Middle frontal gyrus (tissue), 1 donor: ENCODE data around the gene C1QTNF4.
"Not testable (repeated sequence)": the region's sequence is repeated elsewhere in the genome, so short reads cannot be mapped to it uniquely, and the experiment has no call there.

Source experiments
- DNase-seq: peaks from one replicate; pipeline ENCODE4 v3.0.0-alpha.2; 2015; ENCODE audit warnings: low spot score; ENCODE audit errors: extremely low spot score

Gene C1QTNF4

DNA sequence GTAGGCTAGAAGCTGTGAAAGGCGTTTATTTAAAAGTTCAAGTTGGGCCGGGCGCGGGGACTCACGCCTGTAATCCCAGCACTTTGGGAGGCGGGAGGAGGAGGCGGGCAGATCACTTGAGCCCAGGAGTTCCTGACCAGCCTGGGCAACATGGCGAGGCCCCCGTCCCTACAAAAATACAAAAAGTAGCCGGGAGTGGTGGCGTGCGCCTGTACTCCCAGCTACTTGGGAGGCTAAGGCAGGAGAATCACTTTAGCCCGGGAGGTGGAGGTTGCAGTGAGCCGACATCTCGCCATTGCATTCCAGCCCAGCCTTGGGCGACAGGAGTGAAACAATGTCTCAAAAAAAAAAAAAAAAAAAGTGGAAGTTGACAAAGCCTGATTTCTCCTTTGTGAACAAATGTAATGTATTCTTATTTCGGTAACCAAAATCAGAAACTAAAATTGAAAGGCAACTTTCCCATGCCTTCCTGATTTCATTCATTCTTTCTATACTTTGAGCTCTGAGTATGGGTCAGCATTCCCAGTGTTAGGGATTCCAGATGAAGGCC, 28.0 kb downstream of the C1QTNF4 start:
- DNase-seq = no peak

DNA sequence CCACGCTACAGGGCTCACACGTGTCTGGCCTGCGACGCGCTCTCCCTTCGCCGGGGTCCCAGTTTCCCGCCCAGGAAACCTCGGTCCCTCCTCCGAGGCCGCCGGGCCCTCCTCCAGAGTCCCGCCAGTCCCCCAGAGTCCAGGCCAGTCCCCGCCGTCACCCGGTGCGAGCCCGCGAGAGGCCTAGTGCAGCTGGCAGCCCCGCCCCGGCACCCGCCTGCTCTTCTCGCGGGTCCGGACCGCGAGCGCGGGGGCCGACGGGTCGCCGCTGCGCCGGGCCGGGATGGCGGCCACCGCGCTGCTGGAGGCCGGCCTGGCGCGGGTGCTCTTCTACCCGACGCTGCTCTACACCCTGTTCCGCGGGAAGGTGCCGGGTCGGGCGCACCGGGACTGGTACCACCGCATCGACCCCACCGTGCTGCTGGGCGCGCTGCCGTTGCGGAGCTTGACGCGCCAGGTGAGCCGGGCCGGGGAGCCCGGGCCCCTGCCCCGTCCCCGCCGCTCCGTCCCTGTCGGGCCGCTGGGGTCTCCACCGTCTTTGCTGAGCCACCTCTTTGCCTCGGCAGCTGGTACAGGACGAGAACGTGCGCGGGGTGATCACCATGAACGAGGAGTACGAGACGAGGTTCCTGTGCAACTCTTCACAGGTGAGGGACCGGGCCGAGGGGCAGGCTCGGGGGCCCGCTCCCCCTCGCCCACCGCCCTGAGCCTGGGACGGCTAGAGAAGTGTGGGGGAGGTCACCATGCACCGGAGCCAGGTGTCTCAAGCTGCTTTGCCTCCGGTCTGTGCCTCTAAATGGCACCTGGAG, 28.7 kb downstream of the C1QTNF4 start, which contains the start of gene PTPMT1:
Gene PTPMT1 (plus strand): TSS at position 260 of the 809 bp plus-strand sequence. CDS start 24 bp downstream, at position 284.
- no peak for DNase-seq

DNA sequence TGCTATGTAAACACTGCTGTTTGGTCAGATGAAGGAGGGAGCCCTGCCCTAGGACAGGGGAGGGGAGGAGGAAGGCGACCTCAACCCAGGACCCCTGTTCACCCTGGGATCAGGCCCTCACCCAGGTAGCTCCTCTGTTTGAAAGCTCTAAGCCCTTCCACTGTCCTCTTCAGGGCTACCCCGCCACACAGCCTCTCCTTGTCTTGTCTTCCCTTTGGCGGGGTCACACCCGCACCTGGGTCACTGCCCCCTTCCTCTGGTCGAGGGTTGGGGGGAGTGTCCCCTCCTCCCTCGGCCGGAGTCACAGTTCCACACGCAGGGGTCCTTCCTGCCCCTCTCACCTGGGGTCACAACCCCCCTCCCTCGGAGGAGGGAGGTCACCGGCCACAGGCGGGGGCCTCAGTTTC, 29.3 kb downstream of the C1QTNF4 start:
- no peak for DNase-seq

DNA sequence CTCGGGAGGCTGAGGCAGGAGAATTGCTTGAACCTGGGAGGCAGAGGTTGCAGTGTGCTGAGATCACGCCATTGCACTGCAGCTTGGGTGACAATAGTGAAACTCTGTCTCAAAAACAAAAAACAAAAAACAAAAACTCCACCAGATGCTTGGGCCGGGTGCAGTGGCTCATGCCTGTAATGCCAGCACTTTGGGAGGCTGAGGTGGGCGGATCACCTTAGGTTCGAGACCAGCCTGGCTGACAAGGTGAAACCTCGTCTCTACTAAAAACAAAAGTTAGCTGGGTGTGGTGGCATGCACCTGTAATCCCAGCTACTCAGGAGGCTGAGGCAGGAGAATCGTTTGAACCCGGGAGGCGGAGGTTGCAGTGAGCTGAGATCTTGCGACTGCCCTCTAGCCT, 29.8 kb downstream of the C1QTNF4 start:
- DNase-seq = not testable (repeated sequence)

DNA sequence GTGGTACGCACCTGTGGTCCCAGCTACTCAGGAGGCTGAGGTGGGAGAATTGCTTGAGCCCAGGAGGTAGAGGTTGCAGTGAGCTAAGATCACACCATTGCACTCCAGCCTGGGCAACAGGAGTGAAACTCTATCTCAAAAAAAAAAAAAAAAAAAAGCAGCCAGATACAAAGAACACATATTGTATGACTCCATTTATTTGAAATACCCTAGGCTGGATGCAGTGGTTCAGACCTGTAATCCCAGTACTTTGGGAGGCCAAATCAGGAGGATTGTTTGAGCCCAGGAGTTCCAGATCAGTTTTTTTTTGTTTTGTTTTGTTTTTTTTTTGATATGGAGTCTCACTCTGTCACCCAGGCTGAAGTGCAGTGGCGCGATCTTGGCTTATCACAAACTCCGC, 31.8 kb downstream of the C1QTNF4 start:
- DNase-seq = not testable (repeated sequence)

DNA sequence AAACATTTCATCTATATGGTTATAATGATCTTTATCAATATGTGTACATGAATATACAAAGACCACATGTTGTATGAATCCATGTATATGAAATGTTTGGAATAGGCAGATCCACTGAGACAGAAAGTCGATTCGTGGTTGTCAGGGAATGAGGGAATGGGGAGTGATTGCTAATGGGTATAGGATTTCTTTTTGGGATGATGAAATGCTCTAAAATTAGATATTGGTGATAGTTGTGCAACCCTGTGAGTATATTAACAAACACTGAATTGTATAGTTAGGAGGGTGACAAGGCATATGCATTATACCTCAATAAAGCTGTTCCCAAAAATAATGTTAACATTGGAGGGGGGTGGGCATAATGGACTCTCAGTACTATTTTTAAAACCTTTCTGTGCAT, 33.8 kb downstream of the C1QTNF4 start:
- DNase-seq = no peak

DNA sequence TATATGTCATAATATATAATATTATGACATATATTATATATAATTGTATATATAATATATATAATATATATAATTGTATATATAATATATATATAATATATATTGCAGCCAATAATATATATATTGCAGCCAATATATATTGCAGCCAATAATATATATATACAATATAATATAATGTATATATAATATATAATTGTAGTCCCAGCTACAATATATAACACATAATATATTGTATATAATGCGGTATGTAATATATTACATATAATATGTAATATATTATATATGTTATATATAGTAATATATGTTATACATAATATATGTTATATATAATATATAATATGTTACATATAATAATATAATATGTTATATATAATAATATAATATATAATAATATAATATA, 35.5 kb downstream of the C1QTNF4 start:
- DNase-seq = no peak

DNA sequence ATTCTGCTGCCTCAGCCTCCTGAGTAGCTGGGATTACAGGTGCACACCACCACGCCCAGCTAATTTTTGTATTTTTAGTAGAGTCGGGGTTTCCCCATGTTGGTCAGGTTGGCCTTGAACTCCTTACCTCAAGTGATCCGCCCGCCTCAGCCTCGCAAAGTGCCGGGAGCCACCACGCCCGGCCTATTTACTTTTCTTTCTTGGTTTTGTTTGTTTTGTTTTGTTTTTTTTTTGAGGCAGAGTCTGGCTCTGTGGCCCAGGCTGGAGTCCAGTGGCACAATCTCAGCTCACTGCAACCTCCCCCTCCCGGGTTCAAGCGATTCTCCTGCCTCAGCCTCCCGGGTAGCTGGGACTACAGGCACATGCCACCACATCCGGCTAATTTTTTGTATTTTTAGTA, 37.2 kb downstream of the C1QTNF4 start:
- DNase-seq = not testable (repeated sequence)

DNA sequence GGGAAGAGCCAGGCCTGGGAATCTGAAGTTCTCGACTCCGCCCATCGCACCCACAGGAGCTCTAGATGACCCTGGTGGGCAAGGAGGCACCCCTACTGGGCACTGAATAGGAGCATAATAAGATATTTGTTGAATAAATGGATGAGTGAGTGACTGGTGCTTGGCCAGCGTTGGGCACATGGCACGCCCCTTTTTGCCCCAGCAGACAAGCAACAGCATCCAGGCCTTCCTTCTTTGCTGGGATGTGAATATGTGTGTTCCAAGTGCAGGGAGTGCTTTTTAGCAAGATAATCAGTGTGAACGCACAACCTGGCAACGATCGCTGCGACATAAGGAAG, 40.8 kb downstream of the C1QTNF4 start:
- no peak for DNase-seq

DNA sequence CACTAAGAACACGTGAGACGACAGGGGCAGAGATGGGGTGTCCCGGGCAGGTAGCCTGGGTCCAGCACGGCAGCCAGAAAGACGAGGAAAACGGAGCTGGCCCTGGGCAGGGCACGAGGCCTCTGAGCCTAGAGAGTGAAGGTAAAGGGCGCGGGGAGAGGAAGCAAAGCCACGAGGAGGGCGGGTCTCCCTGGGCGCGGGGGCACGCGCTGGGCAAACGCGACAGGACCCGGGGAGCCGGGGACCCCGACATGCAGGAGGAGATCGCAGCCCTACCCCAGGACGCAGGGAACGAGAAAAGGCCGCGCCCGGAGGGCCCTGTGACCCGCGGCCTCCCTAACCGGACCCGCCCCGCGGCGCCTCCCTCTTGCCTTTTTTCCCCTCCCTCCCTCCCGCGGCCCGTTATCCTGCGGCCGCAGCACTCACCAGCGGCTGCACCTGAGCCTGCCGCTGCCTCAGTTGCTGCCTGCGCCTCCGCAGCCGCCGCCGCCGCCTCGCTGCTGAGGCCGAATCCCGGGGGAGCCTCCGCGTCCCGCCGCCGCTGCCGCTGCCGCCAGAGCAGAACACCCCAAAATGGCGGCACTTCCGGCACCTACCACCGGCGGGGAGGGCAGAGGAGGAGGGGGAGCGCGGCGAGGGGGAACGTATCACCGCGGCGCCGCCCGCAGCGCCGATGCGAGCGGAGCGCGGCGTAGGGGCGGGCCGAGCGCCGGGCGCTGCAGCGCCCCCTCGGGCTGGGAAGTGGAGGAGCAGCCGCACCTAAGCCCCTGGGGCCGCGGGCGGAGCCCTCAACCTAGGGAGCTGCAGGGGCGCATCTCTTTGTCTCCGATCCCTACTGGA, 41.4 kb downstream of the C1QTNF4 start, which contains the start of gene CELF1:
Gene CELF1 (minus strand): TSS at position 567 of the 840 bp plus-strand sequence. CDS start 53,609 bp downstream, outside the sequence.
- peak; percentile 85 for DNase-seq

DNA sequence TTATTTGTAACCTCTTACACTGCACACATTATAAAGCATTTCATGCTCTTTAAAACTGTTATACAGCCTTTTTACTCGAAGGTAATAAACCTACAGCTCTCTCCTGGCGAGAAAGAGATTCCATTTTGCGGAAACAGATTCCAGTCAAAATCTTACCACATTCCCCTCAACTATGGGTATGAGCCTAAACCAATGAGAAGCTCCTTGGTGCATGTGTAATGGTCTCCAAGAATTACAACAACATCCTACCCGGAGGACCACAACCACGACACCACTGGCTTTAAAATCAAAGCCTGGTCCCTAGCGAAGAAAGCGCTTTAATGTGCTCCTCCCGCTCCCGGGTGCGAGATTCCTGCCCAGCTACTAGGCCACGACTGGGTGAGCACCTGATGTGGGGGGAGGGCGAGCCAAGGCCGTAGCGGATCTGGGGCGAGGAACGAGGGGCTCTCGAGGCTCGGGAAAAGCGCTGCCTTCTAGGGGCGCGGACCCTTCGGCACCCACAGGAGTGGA, 42.1 kb downstream of the C1QTNF4 start:
- DNase-seq = no peak

DNA sequence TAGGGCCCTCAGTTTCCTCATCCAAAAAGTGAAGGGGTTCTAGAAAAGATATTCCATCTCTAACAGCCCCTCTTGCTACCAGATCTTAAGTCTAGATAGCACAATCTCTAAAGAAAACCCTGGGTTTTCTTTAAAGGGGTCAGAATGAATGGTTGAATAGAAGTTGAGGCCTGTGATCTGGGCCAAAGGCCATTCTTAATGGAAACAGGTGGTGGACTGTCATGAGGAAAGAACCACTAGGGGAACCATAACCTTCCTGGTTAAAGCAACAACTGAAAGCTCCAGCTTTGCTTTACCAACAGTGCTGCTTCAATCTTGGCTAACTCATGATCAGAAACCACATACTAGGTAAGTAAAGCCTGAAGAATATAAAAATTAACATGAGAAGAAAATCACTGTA, 43.1 kb downstream of the C1QTNF4 start:
- DNase-seq = no peak

DNA sequence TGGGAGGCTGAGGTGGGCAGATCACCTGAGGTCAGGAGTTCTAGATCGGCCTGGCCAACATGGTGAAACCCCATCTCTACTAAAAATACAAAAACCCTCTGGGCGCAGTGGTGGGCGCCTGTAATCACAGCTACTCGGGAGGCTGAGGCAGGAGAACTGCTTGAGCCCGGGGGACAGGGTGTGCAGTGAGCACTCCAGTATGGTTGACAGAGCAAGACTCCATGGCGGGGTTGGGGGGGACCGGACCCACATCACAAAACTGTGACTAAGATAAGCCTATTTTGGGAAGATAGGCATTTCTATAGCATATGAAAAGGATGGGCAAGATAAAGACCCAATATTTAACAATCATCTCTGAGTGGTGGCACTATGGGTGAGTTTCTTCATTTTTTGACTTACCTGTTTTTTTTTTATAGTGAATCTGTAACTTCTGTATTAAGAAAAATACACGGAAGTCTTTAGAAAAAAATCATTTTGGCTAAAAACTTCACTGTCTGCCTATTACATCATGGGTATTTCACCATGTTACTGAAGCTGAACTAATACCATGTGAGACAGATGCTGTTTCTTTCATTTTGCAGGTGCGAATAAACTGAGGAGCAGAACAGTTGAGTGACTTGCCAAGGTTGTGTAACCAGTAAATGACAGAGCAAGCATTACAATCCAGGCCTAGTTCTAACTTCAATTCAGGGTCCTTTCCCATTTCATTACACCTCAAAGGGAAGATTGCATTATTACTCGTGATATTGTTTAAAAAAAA, 43.7 kb downstream of the C1QTNF4 start:
- DNase-seq = no peak

DNA sequence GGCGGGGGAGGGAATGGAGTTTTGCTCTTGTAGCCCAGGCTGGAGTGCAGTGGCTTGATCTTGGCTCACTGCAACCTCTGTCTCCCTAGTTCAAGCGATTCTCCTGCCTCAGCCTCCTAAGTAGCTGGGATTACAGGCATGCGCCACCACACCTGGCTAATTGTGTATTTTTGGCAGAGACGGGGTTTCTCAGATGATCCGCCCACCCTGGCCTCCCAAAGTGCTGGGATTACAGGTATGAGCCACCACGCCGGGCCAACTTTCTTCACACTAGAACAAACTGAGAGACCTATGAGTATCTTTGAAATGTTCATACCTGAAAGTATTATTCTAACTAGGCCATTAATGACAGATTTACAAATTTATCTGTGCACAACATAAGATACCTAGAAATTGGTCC, 47.9 kb downstream of the C1QTNF4 start:
- DNase-seq = not testable (repeated sequence)

DNA sequence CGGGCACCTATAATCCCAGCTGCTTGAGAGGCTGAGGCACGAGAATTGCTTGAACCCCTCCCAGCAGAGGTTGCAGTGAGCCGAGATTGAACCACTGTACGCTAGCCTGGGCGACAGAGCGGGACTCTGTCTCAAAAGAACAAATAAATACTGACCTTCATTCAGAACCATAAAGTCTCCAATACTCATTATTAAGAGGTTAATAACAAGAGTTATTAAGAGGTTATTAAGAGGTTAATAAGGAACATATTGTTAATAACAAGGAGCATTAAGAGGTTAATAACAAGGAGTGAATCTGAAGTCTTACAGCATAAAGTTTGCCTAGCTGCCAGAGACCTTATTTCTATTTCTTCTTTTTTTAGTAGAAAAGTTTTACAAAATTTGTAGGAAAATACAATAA, 48.9 kb downstream of the C1QTNF4 start:
- no peak for DNase-seq

DNA sequence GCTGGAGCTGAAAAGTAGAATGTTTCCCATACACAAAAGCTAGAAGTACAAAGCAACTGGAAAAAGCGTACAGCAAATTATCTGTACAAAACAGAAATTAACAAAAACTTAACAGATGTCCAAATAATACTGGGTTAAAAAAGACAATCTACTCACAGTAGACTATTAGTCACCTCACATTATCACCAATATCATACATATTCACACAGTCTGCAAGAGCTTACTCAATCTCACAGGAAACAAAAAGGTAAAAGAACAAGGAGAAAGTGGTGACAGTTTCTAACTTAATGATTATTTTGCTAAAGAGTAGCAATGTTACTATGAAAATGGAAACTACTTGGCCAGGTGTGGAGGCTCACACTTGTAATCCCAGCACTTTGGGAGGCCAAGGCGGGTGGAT, 53.1 kb downstream of the C1QTNF4 start:
- DNase-seq = no peak

DNA sequence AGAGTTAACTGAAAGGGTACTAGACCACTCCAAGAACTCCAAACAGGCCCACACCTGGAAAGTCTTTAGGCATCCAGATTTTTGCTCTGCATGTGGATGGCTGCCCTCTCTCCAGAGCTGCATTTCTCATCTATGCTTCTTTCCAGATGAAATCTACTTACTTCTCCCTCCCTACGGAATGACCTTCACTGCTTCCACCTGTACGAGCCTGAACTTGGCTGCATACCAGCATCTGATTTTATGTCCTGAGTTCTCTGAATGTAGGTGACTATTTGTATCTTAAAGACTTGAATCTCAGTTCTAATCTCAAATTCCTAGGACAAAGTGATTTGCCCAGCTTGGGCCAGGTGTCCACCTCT, 54.6 kb downstream of the C1QTNF4 start:
- DNase-seq = no peak
